HEK293 (cell line): ENCODE results near the gene IFNA5.

ENCODE experiments used
- CTCF ChIA-PET: fragments of 350-600 bp; formaldehyde crosslinking; extraction: SDS; loops from one replicate; lab custom pipeline; 2021; ENCODE audit warnings: antibody characterized with exemption; lab: Yijun Ruan, JAX
- POLR2A ChIA-PET: fragments of 300-600 bp; formaldehyde crosslinking; extraction: SDS; loops from one replicate; lab custom pipeline; 2020; ENCODE audit warnings: antibody characterized with exemption, inconsistent platforms; lab: Yijun Ruan, JAX
- H3K27ac ChIP-seq: fragments of 200-500 bp; sonication (Bioruptor generic); 2 replicates; pipeline ENCODE4 v1.5.1; 2014; ENCODE audit warnings: low read depth, low read length, control low read depth, inconsistent platforms; ENCODE audit errors: extremely low read depth
- H3K36me3 ChIP-seq, 2 experiments: fragments of 200-500 bp in 1 of 2; sonication (Bioruptor generic) in 1 of 2; 1 replicate in 1 of 2; 2 replicates in 1 of 2; pipeline ENCODE4 v1.5.1; 2014 to 2017; ENCODE audit warnings: inconsistent platforms in 2 of 2, low read length in 2 of 2; ENCODE audit not compliant: control insufficient read depth in 2 of 2, insufficient read depth in 1 of 2
- H3K4me1 ChIP-seq: fragments of 200-500 bp; sonication (Bioruptor generic); 2 replicates; pipeline ENCODE4 v1.5.1; 2014; ENCODE audit warnings: mild to moderate bottlenecking, low read length, inconsistent platforms; ENCODE audit not compliant: control insufficient read depth, insufficient read depth
- H3K4me3 ChIP-seq: 2 replicates; pipeline ENCODE4 v1.5.1; 2011; ENCODE audit warnings: low read depth, mild to moderate bottlenecking, control low read depth, low read length, moderate library complexity
- H3K9me3 ChIP-seq: fragments of 200-500 bp; sonication (Bioruptor generic); 2 replicates; pipeline ENCODE4 v1.5.1; 2014; ENCODE audit warnings: low read depth, low read length, inconsistent platforms; ENCODE audit not compliant: control insufficient read depth, insufficient read depth
- CTCF ChIP-seq: fragments of 450-650 bp; formaldehyde crosslinking; IDR thresholded peaks from 2 replicates; pipeline ENCODE4 v1.5.1; 2016; ENCODE audit warnings: missing biosample characterization, missing genetic modification characterization
- PRDM1 ChIP-seq: fragments of 450-650 bp; formaldehyde crosslinking; IDR thresholded peaks from 2 replicates; pipeline ENCODE4; 2016; ENCODE audit warnings: missing biosample characterization, missing genetic modification characterization
- PRDM10 ChIP-seq: fragments of 450-650 bp; formaldehyde crosslinking; IDR thresholded peaks from 2 replicates; pipeline ENCODE4 v1.5.1; 2016; ENCODE audit warnings: missing biosample characterization, missing genetic modification characterization
- PRDM6 ChIP-seq: fragments of 450-650 bp; formaldehyde crosslinking; IDR thresholded peaks from 2 replicates; pipeline ENCODE4 v1.5.1; 2017; ENCODE audit warnings: missing biosample characterization, missing genetic modification characterization
- ZBTB48 ChIP-seq: fragments of 450-650 bp; formaldehyde crosslinking; IDR thresholded peaks from 2 replicates; pipeline ENCODE4 v1.5.1; 2016; ENCODE audit warnings: missing biosample characterization, missing genetic modification characterization
- ZNF596 ChIP-seq: fragments of 450-650 bp; IDR thresholded peaks from 2 replicates; pipeline ENCODE4 v1.5.0; 2018; ENCODE audit warnings: missing biosample characterization, mild to moderate bottlenecking, missing genetic modification characterization, moderate library complexity
- ZNF621 ChIP-seq: fragments of 450-650 bp; formaldehyde crosslinking; IDR thresholded peaks from 2 replicates; pipeline ENCODE4 v1.5.1; 2017; ENCODE audit warnings: missing biosample characterization, missing genetic modification characterization
- ZNF654 ChIP-seq: fragments of 450-650 bp; formaldehyde crosslinking; IDR thresholded peaks from 2 replicates; pipeline ENCODE4 v1.5.1; 2016; ENCODE audit warnings: low read depth, missing biosample characterization, missing genetic modification characterization
- ZNF664 ChIP-seq: fragments of 450-650 bp; formaldehyde crosslinking; IDR thresholded peaks from 2 replicates; pipeline ENCODE4 v1.5.1; 2016; ENCODE audit warnings: missing biosample characterization, missing genetic modification characterization
- ZNF670 ChIP-seq: fragments of 450-650 bp; formaldehyde crosslinking; IDR thresholded peaks from 2 replicates; pipeline ENCODE4 v1.5.1; 2016; ENCODE audit warnings: missing biosample characterization, missing genetic modification characterization, low read depth
- ZNF76 ChIP-seq: fragments of 450-650 bp; formaldehyde crosslinking; IDR thresholded peaks from 2 replicates; pipeline ENCODE4; 2016; ENCODE audit warnings: low read depth, missing biosample characterization, missing genetic modification characterization, borderline replicate concordance
- ZNF843 ChIP-seq: fragments of 450-650 bp; formaldehyde crosslinking; IDR thresholded peaks from 2 replicates; pipeline ENCODE4 v1.5.1; 2016; ENCODE audit warnings: missing biosample characterization, missing genetic modification characterization

The IFNA5 gene

GRCh38 chr9:21320465-21320864 is 15.4 kb upstream of the IFNA5 start (continued):
- 0 out of 2 replicates have a peak, but pooled peaks have one; percentile 10 for TF ChIP-seq PRDM6 (tag by site-specific recombination)

- no peak overlapping the region for H3K4me3 ChIP-seq
- POLR2A ChIA-PET = interaction anchor here (0.6 kb wide), 1 partner anchor 66 kb away, joined by 3 read pairs; no protein-coding TSS in a partner anchor
- CTCF ChIA-PET = interaction anchor here (0.5 to 4.5 kb wide), 55 partner anchors 10 to 1098 kb away, joined by 3 to 28 read pairs (median 4); partner anchors contain the start of genes IFNA14 and MTAP
- H3K4me1 ChIP-seq = no peaks in the 10 kb centered on the region; the same call in 1 of the 2 replicates
- no peak overlapping the region for H3K27ac ChIP-seq
- TF ChIP-seq ZNF654 (tag by site-specific recombination) (peak; percentile 76), ZNF621 (no peak), PRDM1 (tag by site-specific recombination) (peak; percentile 74)
- TF ChIP-seq, all 188 proteins: peak for 2
- no peaks in the 10 kb centered on the region for H3K9me3 ChIP-seq
- H3K36me3 ChIP-seq = peaks cover 0 to 12% of the 10 kb centered on the region in 2 experiments; a peak in 1 of 3 replicates
Measured at GRCh38 chr9:21317956-21318923, 13.1 kb upstream of the IFNA5 start.

GRCh38 chr9:21316860-21317259 is 11.7 kb upstream of the IFNA5 start:
- TF ChIP-seq ZNF664 (tag by site-specific recombination) = no peak
- TF ChIP-seq ZNF596 (tag by site-specific recombination) = no peak
- peak; percentile 30; the same call in 1 of the 2 replicates for TF ChIP-seq CTCF (tag by site-specific recombination)
- TF ChIP-seq ZBTB48 (tag by site-specific recombination) = peak; percentile 43
- no peak for TF ChIP-seq PRDM10
- TF ChIP-seq ZNF843 (tag by site-specific recombination) = no peak
- no peak for TF ChIP-seq ZNF670 (tag by site-specific recombination)
- TF ChIP-seq ZNF76 = no peak
- TF ChIP-seq, all 188 proteins: peak for 2
- ChIA-PET POLR2A (no interaction called here), CTCF (interaction anchor here (0.6 to 4.5 kb wide), 7 partner anchors 9 to 138 kb away, joined by 3 to 28 read pairs (median 5); no protein-coding TSS in a partner anchor)
- Histone ChIP-seq H3K9me3 (no peaks in the 10 kb centered on the region), H3K27ac (no peak overlapping the region), H3K4me3 (no peak overlapping the region), H3K36me3 (peaks cover 0 to 3% of the 10 kb centered on the region in 2 experiments; a peak in 1 of 3 replicates), H3K4me1 (no peaks in the 10 kb centered on the region; the same call in 1 of the 2 replicates)
